ENCODE data around the gene SGTA.
"Not testable (repeated sequence)": the region's sequence is repeated elsewhere in the genome, so short reads cannot be mapped to it uniquely, and the experiment has no call there.

The SGTA gene, protein sequence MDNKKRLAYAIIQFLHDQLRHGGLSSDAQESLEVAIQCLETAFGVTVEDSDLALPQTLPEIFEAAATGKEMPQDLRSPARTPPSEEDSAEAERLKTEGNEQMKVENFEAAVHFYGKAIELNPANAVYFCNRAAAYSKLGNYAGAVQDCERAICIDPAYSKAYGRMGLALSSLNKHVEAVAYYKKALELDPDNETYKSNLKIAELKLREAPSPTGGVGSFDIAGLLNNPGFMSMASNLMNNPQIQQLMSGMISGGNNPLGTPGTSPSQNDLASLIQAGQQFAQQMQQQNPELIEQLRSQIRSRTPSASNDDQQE

DNA sequence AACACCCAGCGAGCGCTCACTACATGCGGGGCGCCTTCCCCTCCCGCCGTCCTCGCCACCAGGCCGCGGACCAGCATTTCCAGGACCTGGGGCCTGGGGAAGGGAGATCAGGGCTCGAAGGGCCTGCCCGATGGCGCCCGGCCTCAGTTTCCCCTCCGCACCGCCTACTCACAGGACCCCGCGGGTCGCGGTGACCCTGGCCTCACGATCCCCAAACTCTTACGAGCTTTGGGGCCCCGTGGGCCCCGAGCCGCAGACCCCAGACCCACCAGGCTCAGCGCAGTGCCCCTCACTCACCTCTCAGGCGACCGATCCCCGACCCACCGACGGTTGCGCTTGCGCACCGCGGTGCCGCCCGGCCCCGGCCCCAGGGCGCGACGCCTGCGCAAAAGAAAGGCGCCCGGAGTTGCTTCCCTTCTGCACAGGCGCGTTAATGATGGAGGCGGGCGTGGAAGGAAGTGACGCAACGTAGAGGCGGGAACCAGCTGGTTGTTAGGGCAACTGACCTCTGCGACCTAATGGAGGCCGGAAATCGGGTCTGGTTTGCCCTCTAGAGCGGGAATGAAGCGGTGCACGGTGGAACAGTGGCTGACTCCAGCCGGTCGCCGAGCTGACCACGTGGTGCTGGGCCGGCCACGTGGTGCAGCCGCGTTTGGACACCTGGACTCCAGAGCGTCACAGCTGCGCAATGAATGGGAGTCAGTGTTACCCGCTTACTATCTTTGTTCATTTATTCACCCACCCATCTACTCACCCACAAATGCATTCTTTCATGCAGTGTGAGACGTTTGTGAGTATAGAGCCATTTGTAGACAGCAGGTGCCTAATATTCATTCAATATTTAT is at the start of gene SGTA:
SGTA (minus strand) TSS at position 338 of the 845 bp plus-strand sequence. CDS start 14,205 bp downstream, outside the sequence.
- DNase-seq (ENCODE audit: low spot score in 2 of 2), result peak; percentile 91 to 97
- no peaks in the 10 kb centered on the region for H3K27me3 Mint-ChIP-seq
- peaks cover 9% of the 10 kb centered on the region for H3K36me3 Mint-ChIP-seq (ENCODE audit: insufficient read depth)
- H3K9me3 Mint-ChIP-seq, result no peaks in the 10 kb centered on the region
- peak within 1 kb of the TSS; percentile 78 for H3K4me3 Mint-ChIP-seq
- peak; percentile 66 for ATAC-seq (replicated peaks; ENCODE audit: extremely low read depth, poor library complexity, severe bottlenecking)
- H3K27ac Mint-ChIP-seq (ENCODE audit: low read depth), result peak within 1 kb of the TSS; percentile 68
- peaks cover 39% of the 10 kb centered on the region for H3K4me1 Mint-ChIP-seq

DNA sequence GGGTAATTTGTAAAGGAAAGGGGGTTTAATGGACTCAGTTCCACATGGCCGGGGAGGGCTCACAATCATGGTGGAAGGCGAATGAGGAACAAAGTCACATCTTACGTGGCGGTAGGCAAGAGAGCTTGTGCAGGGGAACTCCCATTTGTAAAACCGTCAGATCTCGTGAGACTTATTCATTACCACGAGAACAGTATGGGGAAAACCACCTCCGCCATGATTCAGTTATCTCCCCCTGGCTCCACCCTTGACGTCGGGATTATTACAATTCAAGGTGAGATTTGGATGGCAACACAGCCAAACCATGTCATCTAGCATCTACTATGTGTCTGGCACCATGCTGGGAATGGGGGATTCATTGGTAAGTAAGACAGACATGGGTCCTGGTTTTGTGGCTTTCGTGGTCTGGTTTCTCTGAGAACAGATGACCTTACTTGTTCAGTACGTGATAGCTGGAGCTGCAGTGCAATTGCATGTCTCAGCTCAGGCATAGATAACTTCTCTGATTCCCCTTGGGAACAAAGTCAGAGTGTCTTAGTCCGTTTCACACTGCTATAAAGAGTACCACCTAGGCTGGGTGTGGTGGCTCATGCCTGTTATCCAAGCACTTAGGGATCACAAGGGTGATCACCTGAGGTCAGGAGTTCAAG is 44.9 kb upstream of the SGTA start:
- H3K4me3 Mint-ChIP-seq, result no peak overlapping the region
- H3K27ac Mint-ChIP-seq (ENCODE audit: low read depth), result no peak overlapping the region
- DNase-seq (ENCODE audit: low spot score in 2 of 2) (no peak), ATAC-seq (replicated peaks; ENCODE audit: extremely low read depth, poor library complexity, severe bottlenecking) (no peak)
- no peaks in the 10 kb centered on the region for H3K27me3 Mint-ChIP-seq
- H3K4me1 Mint-ChIP-seq, result no peaks in the 10 kb centered on the region
- H3K9me3 Mint-ChIP-seq, result peaks cover 4% of the 10 kb centered on the region
- H3K36me3 Mint-ChIP-seq (ENCODE audit: insufficient read depth), result no peaks in the 10 kb centered on the region

GRCh38 chr19:2827022-2827421 is 43.9 kb upstream of the SGTA start:
- Mint-ChIP-seq H3K9me3 (no peaks in the 10 kb centered on the region), H3K36me3 (ENCODE audit: insufficient read depth) (no peaks in the 10 kb centered on the region), H3K4me1 (no peaks in the 10 kb centered on the region), H3K27me3 (no peaks in the 10 kb centered on the region), H3K27ac (ENCODE audit: low read depth) (no peak overlapping the region), H3K4me3 (no peak overlapping the region)
- DNase-seq (ENCODE audit: low spot score in 2 of 2) (no peak), ATAC-seq (replicated peaks; ENCODE audit: extremely low read depth, poor library complexity, severe bottlenecking) (no peak)

DNA sequence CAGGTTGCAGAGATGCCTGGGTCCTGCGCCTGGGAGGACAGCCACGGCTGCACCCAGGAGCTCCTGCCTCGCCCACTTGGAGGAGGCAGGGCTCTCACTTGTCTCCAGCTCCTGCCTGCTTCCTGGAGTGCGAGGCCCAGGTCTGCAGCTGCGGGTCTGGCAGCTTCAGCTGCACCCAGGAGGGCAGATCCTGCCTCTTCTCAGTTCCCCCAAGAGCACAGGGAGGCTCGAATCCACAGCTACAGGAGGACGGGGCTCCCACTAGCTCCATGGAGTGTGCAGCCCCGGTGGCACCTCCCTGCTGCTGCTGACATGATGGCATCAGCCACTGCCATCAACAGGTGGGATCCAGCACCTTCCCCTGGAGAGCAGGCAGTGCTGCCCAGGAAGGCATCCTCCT is 41.1 kb upstream of the SGTA start:
- Mint-ChIP-seq H3K4me3 (no peak overlapping the region), H3K27me3 (no peaks in the 10 kb centered on the region), H3K4me1 (peaks cover 5% of the 10 kb centered on the region), H3K27ac (ENCODE audit: low read depth) (no peak overlapping the region), H3K36me3 (ENCODE audit: insufficient read depth) (peaks cover 4% of the 10 kb centered on the region), H3K9me3 (no peaks in the 10 kb centered on the region)
- no peak for ATAC-seq (replicated peaks; ENCODE audit: extremely low read depth, poor library complexity, severe bottlenecking)
- DNase-seq (ENCODE audit: low spot score in 2 of 2), result no peak

DNA sequence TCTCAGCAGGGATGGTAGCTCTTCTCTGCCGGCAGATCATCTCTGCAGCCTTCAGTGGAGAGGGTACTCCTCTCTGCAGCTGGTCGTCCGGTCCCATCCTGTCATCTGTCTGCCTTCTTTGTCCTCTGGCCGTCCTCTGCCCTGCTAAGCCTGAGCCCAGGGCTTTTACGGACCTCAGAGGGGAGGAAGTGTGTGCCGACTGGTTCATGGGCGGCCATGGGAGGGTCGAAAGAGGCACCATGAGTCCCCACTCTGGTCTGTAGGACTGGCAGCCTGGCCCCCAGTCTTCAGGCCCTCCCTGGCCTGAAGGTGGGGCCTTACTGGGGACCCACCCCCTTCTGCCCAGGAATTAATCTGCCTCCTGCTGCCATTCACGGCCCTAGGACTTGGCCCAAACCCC is 40.6 kb upstream of the SGTA start:
- Mint-ChIP-seq H3K27ac (ENCODE audit: low read depth) (no peak overlapping the region), H3K36me3 (ENCODE audit: insufficient read depth) (peaks cover 4% of the 10 kb centered on the region), H3K4me1 (peaks cover 5% of the 10 kb centered on the region), H3K9me3 (no peaks in the 10 kb centered on the region), H3K4me3 (no peak overlapping the region), H3K27me3 (no peaks in the 10 kb centered on the region)
- ATAC-seq (replicated peaks; ENCODE audit: extremely low read depth, poor library complexity, severe bottlenecking) (no peak), DNase-seq (ENCODE audit: low spot score in 2 of 2) (no peak)

GRCh38 chr19:2822846-2823245 is 39.8 kb upstream of the SGTA start:
- ATAC-seq (replicated peaks; ENCODE audit: extremely low read depth, poor library complexity, severe bottlenecking) (no peak), DNase-seq (ENCODE audit: low spot score in 2 of 2) (no peak)
- Mint-ChIP-seq H3K9me3 (no peaks in the 10 kb centered on the region), H3K27me3 (no peaks in the 10 kb centered on the region), H3K4me3 (no peak overlapping the region), H3K27ac (ENCODE audit: low read depth) (no peak overlapping the region), H3K36me3 (ENCODE audit: insufficient read depth) (peaks cover 5% of the 10 kb centered on the region), H3K4me1 (peaks cover 5% of the 10 kb centered on the region)

GRCh38 chr19:2820112-2820702 is 37.1 kb upstream of the SGTA start:
- peak; percentile 26 for ATAC-seq (replicated peaks; ENCODE audit: extremely low read depth, poor library complexity, severe bottlenecking)

GRCh38 chr19:2819540-2820111 is 36.6 kb upstream of the SGTA start, which contains the start of gene ZNF554:
TSS of gene ZNF554 (plus strand) at chr19:2819868. CDS start at chr19:2820072, 204 bp downstream.
- H3K4me3 Mint-ChIP-seq, result peak within 1 kb of the TSS; percentile 81
- H3K27ac Mint-ChIP-seq (ENCODE audit: low read depth), result peak within 1 kb of the TSS; percentile 49
- peaks cover 5% of the 10 kb centered on the region for H3K36me3 Mint-ChIP-seq (ENCODE audit: insufficient read depth)
- no peaks in the 10 kb centered on the region for H3K27me3 Mint-ChIP-seq
- DNase-seq (ENCODE audit: low spot score in 2 of 2) (peak; percentile 94 to 97), ATAC-seq (replicated peaks; ENCODE audit: extremely low read depth, poor library complexity, severe bottlenecking) (peak; percentile 98)
- peaks cover 5% of the 10 kb centered on the region for H3K4me1 Mint-ChIP-seq
- H3K9me3 Mint-ChIP-seq, result no peaks in the 10 kb centered on the region

More at GRCh38 chr19:2820112-2820702, 37.1 kb upstream of the SGTA start:
- DNase-seq (ENCODE audit: low spot score in 2 of 2), result no peak
- Mint-ChIP-seq H3K36me3 (ENCODE audit: insufficient read depth) (peaks cover 5% of the 10 kb centered on the region), H3K27me3 (no peaks in the 10 kb centered on the region), H3K9me3 (no peaks in the 10 kb centered on the region), H3K4me3 (peak overlapping the region; percentile 81), H3K27ac (ENCODE audit: low read depth) (peak overlapping the region; percentile 49), H3K4me1 (peaks cover 5% of the 10 kb centered on the region)

- H3K9me3 Mint-ChIP-seq; H3K27me3 Mint-ChIP-seq; DNase-seq (ENCODE audit: low spot score in 2 of 2); H3K36me3 Mint-ChIP-seq (ENCODE audit: insufficient read depth); H3K4me1 Mint-ChIP-seq; H3K27ac Mint-ChIP-seq (ENCODE audit: low read depth); ATAC-seq (replicated peaks; ENCODE audit: extremely low read depth, poor library complexity, severe bottlenecking); H3K4me3 Mint-ChIP-seq: not testable (repeated sequence)
These were observed 34.3 kb upstream of the SGTA start for GRCh38 chr19:2817237-2817829.

DNA sequence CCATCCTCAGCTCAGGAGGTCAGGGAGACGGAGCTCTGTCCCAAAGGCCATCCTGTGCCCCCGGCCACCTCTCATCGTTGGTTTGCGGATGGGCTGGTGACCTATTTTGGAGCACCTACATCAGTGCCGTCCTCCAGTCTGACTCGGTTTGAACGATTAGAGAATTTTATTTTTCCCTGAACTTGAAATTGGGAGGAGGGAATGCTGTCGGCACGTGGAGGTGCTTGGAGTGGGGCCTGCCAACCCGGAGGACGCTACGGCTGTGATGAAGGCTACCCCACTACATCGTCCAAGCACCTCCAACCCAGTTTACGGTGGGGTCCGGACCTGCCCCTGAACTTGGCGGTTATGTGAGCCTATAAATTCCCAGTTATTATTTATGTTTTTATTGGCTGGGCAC is 33.6 kb upstream of the SGTA start:
- peaks cover 5% of the 10 kb centered on the region for H3K36me3 Mint-ChIP-seq (ENCODE audit: insufficient read depth)
- DNase-seq (ENCODE audit: low spot score in 2 of 2) (no peak), ATAC-seq (replicated peaks; ENCODE audit: extremely low read depth, poor library complexity, severe bottlenecking) (no peak)
- H3K27me3 Mint-ChIP-seq, result no peaks in the 10 kb centered on the region
- peaks cover 5% of the 10 kb centered on the region for H3K4me1 Mint-ChIP-seq
- H3K27ac Mint-ChIP-seq (ENCODE audit: low read depth), result no peak overlapping the region
- no peak overlapping the region for H3K4me3 Mint-ChIP-seq
- no peaks in the 10 kb centered on the region for H3K9me3 Mint-ChIP-seq

- Mint-ChIP-seq H3K27me3 (no peaks in the 10 kb centered on the region), H3K9me3 (no peaks in the 10 kb centered on the region), H3K36me3 (ENCODE audit: insufficient read depth) (peaks cover 5% of the 10 kb centered on the region), H3K4me3 (no peak overlapping the region), H3K27ac (ENCODE audit: low read depth) (no peak overlapping the region), H3K4me1 (peaks cover 2% of the 10 kb centered on the region)
- ATAC-seq (replicated peaks; ENCODE audit: extremely low read depth, poor library complexity, severe bottlenecking), result no peak
- no peak for DNase-seq (ENCODE audit: low spot score in 2 of 2)
These were observed 32.9 kb upstream of the SGTA start for GRCh38 chr19:2815923-2816322.

GRCh38 chr19:2815191-2815614 is 32.1 kb upstream of the SGTA start:
- H3K36me3 Mint-ChIP-seq (ENCODE audit: insufficient read depth), result peaks cover 4% of the 10 kb centered on the region
- DNase-seq (ENCODE audit: low spot score in 2 of 2) (no peak), ATAC-seq (replicated peaks; ENCODE audit: extremely low read depth, poor library complexity, severe bottlenecking) (no peak)
- H3K27me3 Mint-ChIP-seq, result no peaks in the 10 kb centered on the region
- H3K4me1 Mint-ChIP-seq, result no peaks in the 10 kb centered on the region
- H3K27ac Mint-ChIP-seq (ENCODE audit: low read depth), result no peak overlapping the region
- H3K4me3 Mint-ChIP-seq, result no peak overlapping the region
- H3K9me3 Mint-ChIP-seq, result no peaks in the 10 kb centered on the region
